ENCODE data around the gene TIMM17A. TPM values are rescaled to one million over a fixed set of nuclear protein-coding genes. Genes with fewer than 3 reads are reported as not detected.
"Not testable (repeated sequence)": the region's sequence is repeated elsewhere in the genome, so short reads cannot be mapped to it uniquely, and the experiment has no call there.

The TIMM17A gene
- total and polyA plus RNA-seq, 4 donors, result 29.2 to 77.4 (median 41.6) TPM

DNA sequence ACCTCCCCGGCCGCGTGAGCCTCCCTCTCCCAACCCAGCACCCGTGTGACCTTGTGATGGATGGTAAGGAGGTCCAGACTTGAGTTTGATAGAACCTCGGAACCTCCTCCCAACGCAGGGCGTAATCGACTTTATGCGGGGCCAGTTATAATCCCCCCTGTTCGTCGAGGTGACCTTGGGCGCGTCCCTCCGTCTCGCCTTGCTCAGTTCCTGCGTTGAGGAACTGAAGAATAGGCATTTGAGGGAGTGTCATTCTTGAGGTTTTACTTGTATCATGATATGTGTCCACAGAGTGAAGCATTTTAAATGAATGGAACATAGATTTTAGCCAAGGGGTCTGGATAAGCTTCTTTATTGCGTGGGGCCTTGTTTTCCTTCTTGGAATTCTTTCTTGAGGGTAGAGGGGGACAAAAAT is 433 bp downstream of the TIMM17A start:
- peak overlapping the region; percentile 7 to 92 for H3K4me3 ChIP-seq (ENCODE audit: low read length in 2 of 2)
- WGBS, 2 donors, result 0% methylated on average over 17 of the region's 17 CpGs
- H3K4me1 ChIP-seq (ENCODE audit: control insufficient read depth in 1 of 2, insufficient read depth in 2 of 2, low read length in 2 of 2), result no peaks in the 10 kb centered on the region
- peak overlapping the region in 1 of 2 donors; percentile 26 for H3K27ac ChIP-seq (ENCODE audit: low read depth in 1 of 2, low read length in 2 of 2)
- intact Hi-C loops (cut with DNase I), result loop anchor here in 1 of 2 donors (10.0 kb wide), 1 partner anchor 421 kb away; the partner anchor contains the start of gene NAV1
- no peak for ATAC-seq (ENCODE audit: low FRiP score)
- H3K36me3 ChIP-seq (ENCODE audit: control insufficient read depth in 1 of 2, insufficient read depth in 2 of 2, low read length in 1 of 2), result no peaks in the 10 kb centered on the region
- no peak for DNase-seq
- H3K9me3 ChIP-seq (ENCODE audit: control insufficient read depth, low read length), result no peaks in the 10 kb centered on the region
- H3K27me3 ChIP-seq (ENCODE audit: control insufficient read depth in 1 of 2, insufficient read depth in 2 of 2, low read length in 1 of 2), result no peaks in the 10 kb centered on the region

- Histone ChIP-seq H3K27ac (ENCODE audit: low read depth in 1 of 2, low read length in 2 of 2) (no peak overlapping the region), H3K9me3 (ENCODE audit: control insufficient read depth, low read length) (no peaks in the 10 kb centered on the region), H3K36me3 (ENCODE audit: control insufficient read depth in 1 of 2, insufficient read depth in 2 of 2, low read length in 1 of 2) (no peaks in the 10 kb centered on the region), H3K27me3 (ENCODE audit: control insufficient read depth in 1 of 2, insufficient read depth in 2 of 2, low read length in 1 of 2) (no peaks in the 10 kb centered on the region), H3K4me1 (ENCODE audit: control insufficient read depth in 1 of 2, insufficient read depth in 2 of 2, low read length in 2 of 2) (no peaks in the 10 kb centered on the region), H3K4me3 (ENCODE audit: low read length in 2 of 2) (no peak overlapping the region)
- intact Hi-C loops (cut with DNase I), result loop anchor here in 1 of 2 donors (10.0 kb wide), 1 partner anchor 424 kb away; the partner anchor contains the start of gene NAV1
- DNase-seq (no peak), ATAC-seq (ENCODE audit: low FRiP score) (no peak)
- 73 to 84% methylated on average over 5 of the region's 5 CpGs for WGBS, 2 donors
Measured at GRCh38 chr1:201958348-201958747, 3.0 kb downstream of the TIMM17A start.

- H3K36me3 ChIP-seq (ENCODE audit: control insufficient read depth in 1 of 2, insufficient read depth in 2 of 2, low read length in 1 of 2); H3K4me3 ChIP-seq (ENCODE audit: low read length in 2 of 2); ATAC-seq (ENCODE audit: low FRiP score); H3K9me3 ChIP-seq (ENCODE audit: control insufficient read depth, low read length); H3K4me1 ChIP-seq (ENCODE audit: control insufficient read depth in 1 of 2, insufficient read depth in 2 of 2, low read length in 2 of 2); H3K27ac ChIP-seq (ENCODE audit: low read depth in 1 of 2, low read length in 2 of 2); H3K27me3 ChIP-seq (ENCODE audit: control insufficient read depth in 1 of 2, insufficient read depth in 2 of 2, low read length in 1 of 2); intact Hi-C loops (cut with DNase I); DNase-seq: not testable (repeated sequence)
- WGBS, 2 donors, result 85 to 87% methylated on average over 10 of the region's 10 CpGs
Measured at GRCh38 chr1:201962382-201962781, 7.1 kb downstream of the TIMM17A start.

GRCh38 chr1:201964261-201964660 is 9.0 kb downstream of the TIMM17A start:
- ATAC-seq (ENCODE audit: low FRiP score) (no peak), DNase-seq (no peak)
- 72 to 77% methylated on average over 1 of the region's 1 CpG for WGBS, 2 donors
- Histone ChIP-seq H3K27ac (ENCODE audit: low read depth in 1 of 2, low read length in 2 of 2) (no peak overlapping the region), H3K36me3 (ENCODE audit: control insufficient read depth in 1 of 2, insufficient read depth in 2 of 2, low read length in 1 of 2) (no peaks in the 10 kb centered on the region), H3K27me3 (ENCODE audit: control insufficient read depth in 1 of 2, insufficient read depth in 2 of 2, low read length in 1 of 2) (no peaks in the 10 kb centered on the region), H3K4me1 (ENCODE audit: control insufficient read depth in 1 of 2, insufficient read depth in 2 of 2, low read length in 2 of 2) (no peaks in the 10 kb centered on the region), H3K4me3 (ENCODE audit: low read length in 2 of 2) (no peak overlapping the region), H3K9me3 (ENCODE audit: control insufficient read depth, low read length) (no peaks in the 10 kb centered on the region)
- intact Hi-C loops (cut with DNase I), result no loop called here

DNA sequence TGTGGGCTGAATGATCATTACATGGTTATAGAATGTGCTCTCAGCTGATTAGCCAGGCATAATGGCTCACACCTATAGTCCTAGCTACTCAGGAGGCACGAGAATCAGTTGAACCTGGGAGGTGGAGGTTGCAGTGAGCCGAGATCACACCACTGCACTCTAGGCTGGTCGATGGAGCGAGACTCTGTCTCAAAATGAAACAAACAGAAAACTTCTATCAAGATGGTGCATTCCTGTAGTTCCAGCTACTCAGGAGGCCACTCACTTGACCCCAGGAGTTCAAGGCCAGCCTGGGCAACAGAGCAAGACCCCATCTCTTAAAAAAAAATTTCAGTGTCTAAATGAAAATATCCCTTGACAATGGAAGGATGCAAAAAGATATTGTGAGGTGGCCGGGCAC is 10.9 kb downstream of the TIMM17A start:
- DNase-seq (no peak), ATAC-seq (ENCODE audit: low FRiP score) (no peak)
- WGBS, 2 donors, result 90 to 94% methylated on average over 5 of the region's 5 CpGs
- Histone ChIP-seq H3K4me3 (ENCODE audit: low read length in 2 of 2) (no peak overlapping the region), H3K9me3 (ENCODE audit: control insufficient read depth, low read length) (no peaks in the 10 kb centered on the region), H3K4me1 (ENCODE audit: control insufficient read depth in 1 of 2, insufficient read depth in 2 of 2, low read length in 2 of 2) (no peaks in the 10 kb centered on the region), H3K27ac (ENCODE audit: low read depth in 1 of 2, low read length in 2 of 2) (no peak overlapping the region), H3K36me3 (ENCODE audit: control insufficient read depth in 1 of 2, insufficient read depth in 2 of 2, low read length in 1 of 2) (no peaks in the 10 kb centered on the region), H3K27me3 (ENCODE audit: control insufficient read depth in 1 of 2, insufficient read depth in 2 of 2, low read length in 1 of 2) (no peaks in the 10 kb centered on the region)
- intact Hi-C loops (cut with DNase I), result no loop called here

GRCh38 chr1:201968202-201968925 is 13.1 kb downstream of the TIMM17A start:
- no peak for ATAC-seq (ENCODE audit: low FRiP score)
- Histone ChIP-seq H3K27ac (ENCODE audit: low read depth in 1 of 2, low read length in 2 of 2) (no peak overlapping the region), H3K9me3 (ENCODE audit: control insufficient read depth, low read length) (no peaks in the 10 kb centered on the region), H3K36me3 (ENCODE audit: control insufficient read depth in 1 of 2, insufficient read depth in 2 of 2, low read length in 1 of 2) (no peaks in the 10 kb centered on the region), H3K27me3 (ENCODE audit: control insufficient read depth in 1 of 2, insufficient read depth in 2 of 2, low read length in 1 of 2) (no peaks in the 10 kb centered on the region), H3K4me3 (ENCODE audit: low read length in 2 of 2) (no peak overlapping the region), H3K4me1 (ENCODE audit: control insufficient read depth in 1 of 2, insufficient read depth in 2 of 2, low read length in 2 of 2) (no peaks in the 10 kb centered on the region)
- 89 to 90% methylated on average over 16 of the region's 16 CpGs for WGBS, 2 donors
- no peak for DNase-seq
- intact Hi-C loops (cut with DNase I), result no loop called here

DNA sequence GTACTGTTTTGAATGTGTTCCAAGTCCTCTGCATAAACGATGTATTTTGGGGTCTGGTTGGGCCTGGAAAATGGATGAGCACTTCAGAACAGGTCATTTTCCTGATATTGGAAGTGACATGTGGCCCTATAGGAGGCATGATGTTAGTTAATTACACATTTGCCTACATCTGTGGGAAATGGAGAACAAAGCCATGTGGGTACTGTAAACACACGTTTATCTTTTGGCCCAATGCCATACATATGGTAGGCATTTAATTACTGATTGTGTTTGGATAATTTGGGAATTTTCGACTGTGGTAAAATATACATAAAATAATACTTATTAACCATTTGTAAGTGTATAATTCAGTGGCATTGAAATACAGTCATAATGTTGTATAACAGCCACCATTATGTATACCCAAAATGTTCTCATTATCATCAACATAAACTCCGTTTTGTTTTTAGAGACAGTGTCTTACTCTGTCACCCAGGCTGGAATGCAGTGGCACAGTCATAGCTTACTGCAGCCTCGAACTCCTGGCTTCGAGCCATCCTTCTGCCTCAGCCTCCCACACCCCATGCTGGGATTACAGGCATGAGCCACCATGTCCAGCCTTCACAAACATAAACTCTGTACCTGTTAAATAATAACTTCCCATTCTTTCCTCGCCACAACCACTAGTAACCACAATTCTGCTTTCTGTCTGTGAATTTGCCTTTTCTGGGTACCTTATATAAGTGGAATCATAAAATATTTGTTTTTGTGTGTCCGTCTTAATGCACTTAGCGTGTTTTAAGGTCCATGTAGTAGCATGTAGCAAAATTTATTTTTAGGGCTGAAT is 15.2 kb downstream of the TIMM17A start:
- H3K27ac ChIP-seq (ENCODE audit: low read depth in 1 of 2, low read length in 2 of 2), result peak overlapping the region in 1 of 2 donors; percentile 40
- H3K4me1 ChIP-seq (ENCODE audit: control insufficient read depth in 1 of 2, insufficient read depth in 2 of 2, low read length in 2 of 2), result no peaks in the 10 kb centered on the region
- no peaks in the 10 kb centered on the region for H3K9me3 ChIP-seq (ENCODE audit: control insufficient read depth, low read length)
- no peak overlapping the region for H3K4me3 ChIP-seq (ENCODE audit: low read length in 2 of 2)
- ATAC-seq (ENCODE audit: low FRiP score) (no peak), DNase-seq (no peak)
- intact Hi-C loops (cut with DNase I), result loop anchor here (2.0 to 5.0 kb wide), 2 partner anchors 74 to 143 kb away; partner anchors contain the start of gene IPO9 (in 1 of the 2)
- no peaks in the 10 kb centered on the region for H3K27me3 ChIP-seq (ENCODE audit: control insufficient read depth in 1 of 2, insufficient read depth in 2 of 2, low read length in 1 of 2)
- H3K36me3 ChIP-seq (ENCODE audit: control insufficient read depth in 1 of 2, insufficient read depth in 2 of 2, low read length in 1 of 2), result no peaks in the 10 kb centered on the region
- WGBS, 2 donors, result 42 to 46% methylated on average over 9 of the region's 9 CpGs

DNA sequence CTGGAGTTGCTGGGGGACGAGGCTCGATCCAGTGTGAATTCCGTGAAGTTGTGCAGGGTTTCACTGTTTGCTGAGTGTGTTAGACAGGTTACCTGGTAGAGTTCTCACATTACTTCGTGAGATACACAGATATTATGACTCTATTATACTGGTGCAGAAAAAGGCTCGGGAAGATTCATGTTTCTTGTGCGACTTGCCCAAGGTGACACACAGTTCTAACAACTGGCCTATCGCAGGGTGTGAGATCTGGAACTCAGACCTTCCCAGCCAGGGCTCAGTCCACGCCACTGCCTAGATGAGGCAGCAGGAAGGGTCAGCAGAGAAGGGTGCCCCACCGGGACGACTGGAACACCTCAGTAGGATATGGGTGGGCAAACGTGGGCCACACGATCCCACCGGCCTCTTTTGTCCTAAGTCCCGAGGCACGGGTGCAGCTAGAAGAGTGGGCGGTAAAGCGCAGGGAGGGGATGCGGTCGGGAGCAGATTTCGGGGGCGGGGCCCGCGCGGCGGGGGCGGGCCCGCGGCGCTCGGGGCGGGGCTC is 26.8 kb downstream of the TIMM17A start:
- WGBS, 2 donors, result 9 to 13% methylated on average over 26 to 31 of the region's 31 CpGs
- intact Hi-C loops (cut with DNase I), result no loop called here
- peak overlapping the region in 1 of 2 donors; percentile 20 for H3K27ac ChIP-seq (ENCODE audit: low read depth in 1 of 2, low read length in 2 of 2)
- ATAC-seq (ENCODE audit: low FRiP score) (no peak), DNase-seq (peak; percentile 82 to 93)
- H3K9me3 ChIP-seq (ENCODE audit: control insufficient read depth, low read length), result no peaks in the 10 kb centered on the region
- H3K27me3 ChIP-seq (ENCODE audit: control insufficient read depth in 1 of 2, insufficient read depth in 2 of 2, low read length in 1 of 2), result no peaks in the 10 kb centered on the region
- no peaks in the 10 kb centered on the region for H3K36me3 ChIP-seq (ENCODE audit: control insufficient read depth in 1 of 2, insufficient read depth in 2 of 2, low read length in 1 of 2)
- H3K4me3 ChIP-seq (ENCODE audit: low read length in 2 of 2), result peak overlapping the region; percentile 80 to 91
- H3K4me1 ChIP-seq (ENCODE audit: control insufficient read depth in 1 of 2, insufficient read depth in 2 of 2, low read length in 2 of 2), result no peaks in the 10 kb centered on the region

All from aorta (tissue), 5 donors.